Measurements from ENCODE around the gene GBP4.
"Not testable (repeated sequence)": the region's sequence is repeated elsewhere in the genome, so short reads cannot be mapped to it uniquely, and the experiment has no call there.

GBP4 gene

GRCh38 chr1:89198491-89199072 lies at the start of gene GBP4:
GBP4 (minus strand) TSS chr1:89198942; CDS start chr1:89198834, 108 bp downstream.
- DNase-seq: no peak

- DNase-seq: no peak
Measured at GRCh38 chr1:89243046-89243445, 44.3 kb upstream of the GBP4 start.

GRCh38 chr1:89221341-89221740 lies 22.6 kb upstream of the GBP4 start:
- DNase-seq: no peak

GRCh38 chr1:89219851-89220250 lies 21.1 kb upstream of the GBP4 start:
- not testable (repeated sequence) for DNase-seq

GRCh38 chr1:89218941-89219340 lies 20.2 kb upstream of the GBP4 start:
- DNase-seq: not testable (repeated sequence)

- no peak for DNase-seq
Measured at GRCh38 chr1:89213347-89213746, 14.6 kb upstream of the GBP4 start.

- DNase-seq: no peak
Measured at GRCh38 chr1:89211035-89211634, 12.4 kb upstream of the GBP4 start.

- no peak for DNase-seq
Measured at GRCh38 chr1:89206373-89206772, 7.6 kb upstream of the GBP4 start.

GRCh38 chr1:89203166-89203565 lies 4.4 kb upstream of the GBP4 start:
- DNase-seq: no peak

- no peak for DNase-seq
Measured at GRCh38 chr1:89201106-89201794, 2.5 kb upstream of the GBP4 start.

- DNase-seq: no peak
Measured at GRCh38 chr1:89200663-89201062, 1.9 kb upstream of the GBP4 start.

- no peak for DNase-seq
Measured at GRCh38 chr1:89199525-89200031, 836 bp upstream of the GBP4 start.

- DNase-seq: no peak
Measured at GRCh38 chr1:89198081-89198480, 661 bp downstream of the GBP4 start.

- no peak for DNase-seq
Measured at GRCh38 chr1:89195476-89195875, 3.3 kb downstream of the GBP4 start.

GRCh38 chr1:89191314-89191713 lies 7.4 kb downstream of the GBP4 start:
- DNase-seq: no peak

- DNase-seq: no peak
Measured at GRCh38 chr1:89190017-89190416, 8.7 kb downstream of the GBP4 start.

- no peak for DNase-seq
Measured at GRCh38 chr1:89179343-89179742, 19.4 kb downstream of the GBP4 start.

- DNase-seq: no peak
Measured at GRCh38 chr1:89176971-89177370, 21.8 kb downstream of the GBP4 start.

GRCh38 chr1:89175601-89176256 lies 23.0 kb downstream of the GBP4 start, which contains the start of gene GBP7:
GBP7 (minus strand) TSS chr1:89176003; CDS start chr1:89171935, 4,068 bp downstream.
- DNase-seq: no peak

GRCh38 chr1:89174491-89174890 lies 24.3 kb downstream of the GBP4 start:
- no peak for DNase-seq

- no peak for DNase-seq
Measured at GRCh38 chr1:89172468-89173143, 26.1 kb downstream of the GBP4 start.

GRCh38 chr1:89171067-89171438 lies 27.7 kb downstream of the GBP4 start:
- no peak for DNase-seq

Measured in NCI-H1092 treated with DMSO at 0.1 percent for 48 hours (cell line).